Measurements from ENCODE around the gene ADRB1.

The ADRB1 gene

DNA sequence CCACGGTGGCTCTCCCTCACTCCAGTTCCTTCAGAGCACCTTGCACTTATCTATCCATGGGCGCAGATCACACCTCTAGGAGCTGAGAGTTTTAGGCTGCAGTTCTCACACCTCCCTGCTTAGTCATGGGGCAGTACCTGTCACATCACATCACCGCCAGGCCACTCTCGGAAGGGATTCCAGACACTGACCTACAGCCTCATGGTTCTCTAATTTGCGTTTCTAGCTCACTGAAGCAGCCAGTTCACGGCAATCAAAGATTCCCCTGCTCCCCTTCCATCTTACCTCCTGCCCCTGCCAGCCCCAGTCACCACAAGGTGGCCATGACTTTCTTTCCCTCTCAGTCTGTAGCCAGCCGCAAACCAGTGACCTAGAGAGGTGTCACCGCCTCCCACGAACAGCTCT, 34.2 kb downstream of the ADRB1 start:
- DNase-seq (ENCODE audit: insufficient read length, low spot score): no peak
- FAIRE-seq: no peak
- no peak for TF ChIP-seq POLR2A (IDR thresholded peaks at IDR 0.05; ENCODE audit: low read depth, low read length)

- DNase-seq (ENCODE audit: insufficient read length, low spot score) (no peak), FAIRE-seq (no peak)
- TF ChIP-seq POLR2A (IDR thresholded peaks at IDR 0.05; ENCODE audit: low read depth, low read length): no peak
Measured at GRCh38 chr10:114078346-114078745, 34.7 kb downstream of the ADRB1 start.

GRCh38 chr10:114079421-114079820, 35.8 kb downstream of the ADRB1 start:
- no peak for TF ChIP-seq POLR2A (IDR thresholded peaks at IDR 0.05; ENCODE audit: low read depth, low read length)
- no peak for FAIRE-seq
- no peak for DNase-seq (ENCODE audit: insufficient read length, low spot score)

DNA sequence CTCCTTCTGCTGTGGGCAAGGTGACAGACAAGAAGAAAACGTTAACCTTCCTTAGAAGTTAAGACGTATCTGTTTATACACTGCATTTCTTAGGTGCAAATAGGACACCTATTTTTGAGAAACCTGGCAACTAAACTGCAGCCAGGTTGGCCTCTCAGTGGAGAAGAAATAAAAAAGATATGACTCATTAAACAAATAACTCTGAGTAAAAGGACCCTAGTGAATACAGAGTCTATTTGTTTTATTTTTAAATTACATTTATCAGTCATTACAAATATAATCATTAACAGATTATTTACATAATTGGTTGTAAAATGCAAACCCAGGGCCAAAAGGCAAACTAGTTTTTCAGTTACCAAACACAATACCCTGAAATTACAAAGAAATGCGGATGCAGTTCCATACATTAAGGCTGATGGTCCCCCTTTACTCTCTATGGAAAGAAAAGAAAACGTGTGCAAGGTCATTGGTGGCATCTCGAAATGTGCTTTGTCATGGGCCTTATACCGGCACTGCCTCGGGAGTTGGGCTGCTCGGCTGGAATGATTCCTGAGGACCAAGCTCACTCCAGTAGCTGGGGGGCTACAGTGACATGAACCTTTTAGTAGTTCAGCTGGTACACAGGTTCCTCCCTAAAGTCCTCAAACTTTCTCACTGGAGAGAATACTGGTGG, 38.4 kb downstream of the ADRB1 start:
- FAIRE-seq (no peak), DNase-seq (ENCODE audit: insufficient read length, low spot score) (no peak)
- TF ChIP-seq POLR2A (IDR thresholded peaks at IDR 0.05; ENCODE audit: low read depth, low read length): no peak

- no peak for DNase-seq (ENCODE audit: insufficient read length, low spot score)
Measured at GRCh38 chr10:114083040-114083439, 39.4 kb downstream of the ADRB1 start.

DNA sequence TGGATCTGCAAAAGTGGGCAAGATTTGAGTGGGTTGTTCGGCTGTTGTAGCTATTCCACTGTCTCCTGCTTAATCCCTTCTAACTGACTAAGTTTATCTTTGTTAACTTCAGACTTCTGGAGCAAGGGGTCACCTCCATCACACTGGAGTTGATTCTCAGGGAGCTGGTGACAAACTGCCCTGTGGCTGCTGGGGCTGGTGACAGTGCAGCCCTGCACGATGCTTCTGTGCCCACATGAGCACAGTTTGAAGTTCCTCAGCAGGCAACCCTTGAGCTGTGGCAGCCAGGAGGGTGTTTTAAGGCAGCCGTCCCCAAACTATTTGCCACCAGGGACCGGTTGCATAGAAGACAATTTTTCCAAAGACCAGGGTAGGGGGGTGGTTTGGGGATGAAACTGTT, 40.5 kb downstream of the ADRB1 start:
- DNase-seq (ENCODE audit: insufficient read length, low spot score): no peak
- no peak for FAIRE-seq
- TF ChIP-seq POLR2A (IDR thresholded peaks at IDR 0.05; ENCODE audit: low read depth, low read length): no peak

More at GRCh38 chr10:114083040-114083439, 39.4 kb downstream of the ADRB1 start:
- no peak for FAIRE-seq
- TF ChIP-seq POLR2A (IDR thresholded peaks at IDR 0.05; ENCODE audit: low read depth, low read length): no peak

DNA sequence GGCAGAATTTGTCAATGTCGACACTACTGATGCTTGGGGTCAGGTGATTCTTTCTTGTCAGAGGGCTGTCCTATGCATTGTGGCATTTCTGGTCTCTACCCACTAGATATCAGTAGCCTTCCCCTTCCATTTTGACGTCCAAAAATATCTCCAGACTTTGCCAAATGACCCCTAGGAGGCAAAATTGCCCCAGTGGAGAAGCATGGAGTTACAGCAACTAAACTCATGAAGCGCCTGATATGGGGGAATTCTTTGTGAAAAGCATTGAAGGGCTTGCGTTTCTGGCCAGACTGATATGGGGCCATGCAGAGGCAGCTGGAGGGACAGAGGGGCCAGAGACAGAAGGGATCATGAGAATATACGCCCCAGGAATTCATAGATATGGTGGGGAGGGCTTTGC, 43.6 kb downstream of the ADRB1 start:
- DNase-seq (ENCODE audit: insufficient read length, low spot score): no peak
- FAIRE-seq: no peak
- TF ChIP-seq POLR2A (IDR thresholded peaks at IDR 0.05; ENCODE audit: low read depth, low read length): no peak

DNA sequence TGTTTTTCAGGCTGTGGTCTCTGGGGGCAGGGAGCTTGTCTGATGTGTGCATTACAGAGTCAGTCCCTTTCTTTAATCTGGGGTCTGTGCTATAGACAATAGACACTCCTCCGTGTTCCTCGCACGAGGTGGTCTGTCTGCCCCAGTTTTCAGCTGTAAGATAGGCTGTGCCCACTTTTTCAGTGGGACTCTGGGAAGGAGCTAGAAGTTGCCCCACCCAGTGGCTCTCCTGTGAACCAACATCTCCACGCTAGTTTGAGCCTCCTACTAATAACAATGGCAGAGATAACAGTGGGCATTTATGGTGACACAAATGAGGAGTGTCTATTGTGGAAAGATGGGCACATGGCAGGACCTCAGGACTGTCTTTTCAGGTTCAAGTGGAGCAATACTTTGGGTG, 44.0 kb downstream of the ADRB1 start:
- no peak for TF ChIP-seq POLR2A (IDR thresholded peaks at IDR 0.05; ENCODE audit: low read depth, low read length)
- no peak for FAIRE-seq

DNA sequence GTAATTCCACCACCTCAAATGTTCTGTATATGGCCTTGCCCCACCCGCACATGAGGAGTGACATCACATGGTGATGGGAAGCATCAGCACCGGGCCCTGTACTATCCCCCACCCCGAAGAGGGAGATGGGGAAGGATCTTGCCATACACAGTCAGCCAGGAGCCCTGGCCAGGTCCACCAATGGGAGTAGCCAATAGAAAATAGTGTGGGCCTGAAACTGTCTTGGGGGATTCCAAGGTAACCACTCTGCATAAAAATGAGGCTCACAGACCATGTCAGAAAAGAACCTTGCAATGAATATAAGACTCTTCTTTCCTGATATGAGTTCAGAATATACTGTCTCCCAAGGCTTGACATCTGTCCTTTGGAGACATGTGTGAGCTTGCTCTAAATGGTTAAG, 51.1 kb downstream of the ADRB1 start:
- no peak for TF ChIP-seq POLR2A (IDR thresholded peaks at IDR 0.05; ENCODE audit: low read depth, low read length)
- FAIRE-seq (no peak), DNase-seq (ENCODE audit: insufficient read length, low spot score) (no peak)

More for the DNA sequence above, 44.0 kb downstream of the ADRB1 start:
- no peak for DNase-seq (ENCODE audit: insufficient read length, low spot score)

GRCh38 chr10:114095559-114096337, 52.1 kb downstream of the ADRB1 start:
- no peak for FAIRE-seq
- no peak for TF ChIP-seq POLR2A (IDR thresholded peaks at IDR 0.05; ENCODE audit: low read depth, low read length)
- DNase-seq (ENCODE audit: insufficient read length, low spot score): no peak
